Hematopoietic multipotent progenitor cell treated with erythropoietin and hydrocortisone succinate and interleukin-3 and kit ligand, for 6 days (in vitro differentiated cells): ENCODE data around the gene CBLIF.
"Not testable (repeated sequence)": the region's sequence is repeated elsewhere in the genome, so short reads cannot be mapped to it uniquely, and the experiment has no call there.

Experiments
- DNase-seq: peaks from one replicate; pipeline ENCODE4 v3.0.0-alpha.2; 2015

Gene CBLIF

GRCh38 chr11:59791639-59792038 is 53.7 kb downstream of the CBLIF start:
- no peak for DNase-seq

GRCh38 chr11:59787816-59788215 is 57.5 kb downstream of the CBLIF start:
- DNase-seq: no peak

- no peak for DNase-seq
These were observed 58.1 kb downstream of the CBLIF start for GRCh38 chr11:59787255-59787588.

GRCh38 chr11:59785818-59786217 is 59.5 kb downstream of the CBLIF start:
- DNase-seq: no peak

GRCh38 chr11:59784441-59784840 is 60.9 kb downstream of the CBLIF start:
- DNase-seq: not testable (repeated sequence)

GRCh38 chr11:59783632-59784090 is 61.6 kb downstream of the CBLIF start:
- DNase-seq: no peak

GRCh38 chr11:59782080-59782479 is 63.2 kb downstream of the CBLIF start:
- no peak for DNase-seq

- DNase-seq: no peak
These were observed 65.8 kb downstream of the CBLIF start for GRCh38 chr11:59779487-59779886.
